Stimulated activated naive CD8-positive, alpha-beta T cell treated with anti-CD3 and anti-CD28 coated beads, Interleukin-15, Interleukin-2, amounts not matched to agents 100 ng/mL and 50 ng/mL, for 24 hours (primary cell): ENCODE data around the gene ZNF385D.

Experiments
- H3K27ac Mint-ChIP-seq: one replicate; pipeline ENCODE4 v1.8.0; 2021; ENCODE audit warnings: mild to moderate bottlenecking, mixed read lengths
- H3K27me3 Mint-ChIP-seq: one replicate; pipeline ENCODE4 v1.8.0; 2021; ENCODE audit warnings: mixed read lengths
- H3K36me3 Mint-ChIP-seq: one replicate; pipeline ENCODE4 v1.8.0; 2021; ENCODE audit warnings: low read depth, mixed read lengths
- H3K4me1 Mint-ChIP-seq: one replicate; pipeline ENCODE4 v1.8.0; 2021; ENCODE audit warnings: low read depth, mixed read lengths
- H3K4me3 Mint-ChIP-seq: one replicate; pipeline ENCODE4 v1.8.0; 2021; ENCODE audit warnings: mild to moderate bottlenecking, mixed read lengths
- H3K9me3 Mint-ChIP-seq: one replicate; pipeline ENCODE4 v1.8.0; 2021; ENCODE audit warnings: mixed read lengths

Gene ZNF385D

DNA sequence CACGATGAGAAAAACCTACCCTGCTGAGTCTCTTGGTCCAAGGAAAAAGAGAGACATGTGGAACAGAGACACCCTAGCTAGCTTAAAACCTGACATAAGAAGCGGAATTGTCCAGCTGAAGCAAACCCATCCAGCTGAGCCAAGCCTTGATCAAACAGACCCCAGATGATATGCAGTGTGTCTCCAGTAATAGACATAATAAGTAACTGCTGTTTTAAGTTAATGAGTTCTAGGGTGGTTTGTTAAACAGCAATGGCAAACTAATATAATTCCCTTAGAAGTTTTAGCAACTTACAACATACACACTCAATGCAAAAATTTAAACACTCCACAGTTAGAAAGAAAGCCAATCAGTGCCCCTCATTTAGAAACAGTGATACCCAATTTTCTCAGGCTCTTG is 26.8 kb upstream of the ZNF385D start:
- Mint-ChIP-seq H3K9me3 (peaks cover 1% of the 10 kb centered on the region), H3K4me3 (no peak overlapping the region)

DNA sequence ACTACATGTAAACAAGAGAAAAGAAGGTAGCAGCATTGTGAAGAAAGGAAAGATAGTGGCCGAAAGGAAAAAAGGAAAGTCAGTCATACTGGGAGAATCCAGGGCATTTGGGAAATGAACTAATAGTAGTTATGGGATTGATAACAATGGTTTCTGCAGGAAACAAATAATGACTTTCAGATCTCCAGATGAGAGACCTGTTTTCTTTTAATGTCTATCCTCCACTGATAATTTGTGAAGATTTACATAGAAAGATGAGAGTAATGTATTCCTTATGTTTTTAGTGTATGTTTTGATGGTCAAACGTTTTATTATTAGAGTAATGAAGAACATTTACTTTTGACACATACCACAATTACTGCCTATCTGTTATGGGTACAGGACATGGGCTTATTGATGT is 15.0 kb upstream of the ZNF385D start:
- no peaks in the 10 kb centered on the region for H3K36me3 Mint-ChIP-seq
- peaks cover 11% of the 10 kb centered on the region for H3K9me3 Mint-ChIP-seq
- H3K4me3 Mint-ChIP-seq: no peak overlapping the region
- no peak overlapping the region for H3K27ac Mint-ChIP-seq
- H3K4me1 Mint-ChIP-seq: no peaks in the 10 kb centered on the region
- H3K27me3 Mint-ChIP-seq: no peaks in the 10 kb centered on the region

More for the DNA sequence above, 26.8 kb upstream of the ZNF385D start:
- Mint-ChIP-seq H3K27ac (no peak overlapping the region), H3K4me1 (no peaks in the 10 kb centered on the region), H3K36me3 (no peaks in the 10 kb centered on the region), H3K27me3 (no peaks in the 10 kb centered on the region)

DNA sequence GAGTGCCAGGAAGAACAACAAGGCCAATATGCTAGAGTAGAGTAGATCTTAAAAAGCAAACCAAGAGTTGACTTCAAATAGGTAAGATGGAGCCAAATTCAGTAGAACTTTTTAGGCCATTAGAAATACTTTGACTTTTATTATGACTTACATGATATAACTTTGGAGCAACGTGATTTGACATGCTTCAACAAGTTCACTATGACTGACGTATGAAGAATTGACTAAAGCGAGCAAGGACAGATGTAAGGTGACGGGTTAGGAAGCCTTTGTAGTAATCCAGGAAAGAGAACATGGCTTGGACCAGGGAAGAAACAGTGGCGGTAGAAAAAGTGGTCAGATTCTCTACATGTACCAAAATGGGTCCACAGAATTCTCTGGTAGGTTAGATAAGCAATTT is 4.9 kb upstream of the ZNF385D start:
- Mint-ChIP-seq H3K9me3 (peaks cover 11% of the 10 kb centered on the region), H3K36me3 (no peaks in the 10 kb centered on the region), H3K27me3 (no peaks in the 10 kb centered on the region), H3K27ac (no peak overlapping the region), H3K4me1 (no peaks in the 10 kb centered on the region), H3K4me3 (no peak overlapping the region)

DNA sequence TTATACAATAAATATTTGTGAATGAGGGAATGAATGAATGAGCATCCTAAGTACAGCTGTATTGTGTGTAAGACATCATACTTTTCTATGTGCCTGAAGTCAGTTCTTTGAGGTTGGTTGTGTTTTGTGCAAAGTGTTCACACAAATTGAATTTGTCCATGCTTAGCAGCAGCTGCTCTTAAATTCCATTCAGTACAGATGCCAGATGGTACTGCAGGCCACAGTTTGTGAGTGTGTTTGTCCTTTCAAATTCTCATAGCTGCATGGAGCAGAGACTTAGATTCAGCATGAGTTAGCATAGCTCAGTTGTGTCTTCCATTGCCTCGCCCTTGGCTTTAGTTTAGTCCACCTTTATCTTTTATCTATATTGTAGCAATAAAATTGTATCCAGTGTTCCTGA is 3.8 kb upstream of the ZNF385D start:
- H3K9me3 Mint-ChIP-seq: peaks cover 8% of the 10 kb centered on the region
- no peaks in the 10 kb centered on the region for H3K27me3 Mint-ChIP-seq
- no peaks in the 10 kb centered on the region for H3K36me3 Mint-ChIP-seq
- H3K4me3 Mint-ChIP-seq: no peak overlapping the region
- no peak overlapping the region for H3K27ac Mint-ChIP-seq
- H3K4me1 Mint-ChIP-seq: no peaks in the 10 kb centered on the region

DNA sequence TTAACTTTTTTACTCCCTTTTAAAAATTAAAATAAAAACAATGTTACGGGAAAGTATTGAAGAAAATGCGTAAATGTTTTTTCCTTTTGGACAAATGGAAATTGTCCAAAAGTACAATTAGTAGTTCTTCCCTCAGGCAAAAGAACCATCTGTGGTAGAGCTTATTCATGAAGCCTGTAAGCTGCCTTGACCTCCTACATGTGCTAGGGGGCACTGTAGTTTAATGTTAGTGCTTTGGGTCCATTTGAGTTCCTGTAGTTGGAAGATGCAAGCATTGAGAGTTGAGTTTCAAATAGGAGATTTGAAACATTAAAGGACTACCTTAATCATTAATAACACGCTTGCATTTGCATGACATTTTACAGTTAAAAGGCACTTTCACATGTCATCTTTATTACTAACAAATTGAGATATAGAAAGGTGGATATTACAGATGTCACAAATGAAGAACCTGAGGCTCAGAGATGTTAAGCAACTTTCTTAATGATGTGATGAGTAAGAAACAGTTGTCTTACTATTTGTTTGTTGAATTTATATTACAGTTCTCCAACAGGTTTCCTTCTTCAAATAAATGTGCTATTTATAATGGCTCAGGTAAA is 1.8 kb upstream of the ZNF385D start:
- Mint-ChIP-seq H3K36me3 (no peaks in the 10 kb centered on the region), H3K4me3 (no peak overlapping the region), H3K4me1 (no peaks in the 10 kb centered on the region), H3K27ac (no peak overlapping the region), H3K9me3 (peaks cover 7% of the 10 kb centered on the region), H3K27me3 (no peaks in the 10 kb centered on the region)

DNA sequence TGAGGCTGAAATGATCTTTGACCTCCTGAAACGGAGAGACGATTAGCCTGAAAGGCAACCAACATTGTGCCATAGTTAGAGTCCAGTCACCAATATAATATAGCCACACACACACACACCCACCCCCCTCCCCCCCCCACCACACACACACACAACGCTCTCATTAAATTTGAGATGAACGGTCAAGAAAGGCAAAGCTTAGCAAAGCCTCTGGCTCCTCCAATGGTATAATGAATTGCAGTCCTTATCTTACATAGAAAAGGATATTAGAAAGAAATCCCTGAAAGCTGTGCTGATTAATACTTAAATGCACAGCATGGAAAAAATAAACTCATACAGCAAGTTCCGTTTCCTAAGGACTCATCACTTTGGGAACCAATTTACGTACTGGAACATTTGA is 876 bp upstream of the ZNF385D start:
- Mint-ChIP-seq H3K36me3 (no peaks in the 10 kb centered on the region), H3K4me1 (no peaks in the 10 kb centered on the region), H3K27ac (no peak overlapping the region), H3K27me3 (no peaks in the 10 kb centered on the region), H3K9me3 (peaks cover 7% of the 10 kb centered on the region), H3K4me3 (no peak overlapping the region)

DNA sequence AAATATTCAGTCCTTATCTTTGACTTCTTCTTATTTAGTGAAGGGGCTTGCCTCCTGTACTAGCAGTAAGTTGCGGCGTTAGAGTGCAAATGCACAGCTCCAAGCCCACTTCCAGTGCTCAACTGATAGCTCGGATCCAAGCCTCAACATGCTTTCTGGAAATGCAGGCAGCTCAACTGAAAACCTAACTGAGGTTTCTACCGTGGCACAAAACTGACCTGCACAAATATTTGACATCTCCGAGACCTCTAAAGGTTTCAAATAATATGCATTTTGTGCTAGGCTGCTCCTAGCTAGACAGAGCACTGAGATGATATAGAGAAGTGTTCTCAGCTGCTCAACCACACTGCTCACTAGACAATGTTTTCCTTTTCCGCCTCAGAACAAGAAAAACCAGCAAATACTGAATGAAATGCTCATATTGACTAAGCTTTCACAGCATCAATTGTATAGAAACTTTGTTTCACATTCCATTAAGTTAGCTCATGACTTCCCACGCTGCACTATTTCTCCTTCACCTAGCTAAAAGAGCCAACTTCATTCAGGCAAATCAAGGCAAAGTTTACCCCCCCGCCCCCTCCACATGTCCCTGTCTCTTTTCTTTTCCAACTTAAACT is 822 bp downstream of the ZNF385D start:
- no peak overlapping the region for H3K4me3 Mint-ChIP-seq
- H3K4me1 Mint-ChIP-seq: no peaks in the 10 kb centered on the region
- no peaks in the 10 kb centered on the region for H3K36me3 Mint-ChIP-seq
- H3K27me3 Mint-ChIP-seq: no peaks in the 10 kb centered on the region
- peaks cover 3% of the 10 kb centered on the region for H3K9me3 Mint-ChIP-seq
- no peak overlapping the region for H3K27ac Mint-ChIP-seq

DNA sequence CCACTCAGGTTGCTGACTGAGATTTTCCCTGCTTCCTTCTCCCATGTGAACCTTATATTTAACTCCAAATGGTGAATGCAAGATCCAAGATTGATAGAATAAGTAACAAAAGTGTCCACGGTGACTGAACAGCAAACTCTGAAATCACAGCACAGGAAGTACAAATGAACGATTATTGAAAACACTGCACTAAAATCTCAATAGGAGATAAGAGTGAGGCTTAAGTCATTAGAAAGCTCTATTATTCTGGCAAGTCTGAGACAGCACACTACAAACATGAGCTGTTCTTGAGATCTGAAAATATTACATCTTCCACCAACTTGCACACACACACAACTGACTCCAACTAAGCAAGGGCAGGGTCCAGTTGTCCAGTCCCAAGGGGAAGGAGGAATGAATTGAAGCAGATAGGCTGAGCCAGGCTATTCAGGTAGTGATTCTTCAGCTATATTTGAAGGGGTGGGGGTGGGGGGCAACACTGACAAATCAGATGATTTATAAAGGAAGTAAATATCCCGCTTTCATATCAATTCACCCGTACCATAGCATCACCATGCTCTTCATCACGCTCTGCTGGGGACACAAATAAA is 2.9 kb downstream of the ZNF385D start:
- Mint-ChIP-seq H3K27ac (no peak overlapping the region), H3K9me3 (no peaks in the 10 kb centered on the region), H3K4me3 (no peak overlapping the region), H3K36me3 (no peaks in the 10 kb centered on the region), H3K4me1 (no peaks in the 10 kb centered on the region), H3K27me3 (no peaks in the 10 kb centered on the region)

DNA sequence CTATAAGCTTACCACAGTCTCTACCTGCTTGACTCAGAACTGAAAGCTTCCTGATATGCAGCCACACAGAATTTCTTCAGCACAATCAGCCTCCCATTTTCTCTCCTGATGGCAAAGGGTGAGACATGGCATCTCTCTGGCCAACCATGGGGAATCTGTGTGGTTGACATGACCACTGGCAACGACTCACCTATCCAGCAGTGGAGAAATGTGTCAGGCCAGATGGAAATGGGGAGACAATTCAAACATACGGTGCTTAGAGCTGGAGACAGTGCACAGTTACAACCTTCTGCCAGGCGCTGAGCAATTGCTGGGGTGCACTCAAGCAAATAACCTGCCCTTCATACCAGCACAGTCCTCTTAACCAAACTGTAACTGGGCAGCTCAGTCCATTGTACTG is 3.6 kb downstream of the ZNF385D start:
- Mint-ChIP-seq H3K36me3 (no peaks in the 10 kb centered on the region), H3K4me3 (no peak overlapping the region), H3K27me3 (no peaks in the 10 kb centered on the region), H3K27ac (no peak overlapping the region), H3K4me1 (no peaks in the 10 kb centered on the region), H3K9me3 (peaks cover under 1% of the 10 kb centered on the region)

DNA sequence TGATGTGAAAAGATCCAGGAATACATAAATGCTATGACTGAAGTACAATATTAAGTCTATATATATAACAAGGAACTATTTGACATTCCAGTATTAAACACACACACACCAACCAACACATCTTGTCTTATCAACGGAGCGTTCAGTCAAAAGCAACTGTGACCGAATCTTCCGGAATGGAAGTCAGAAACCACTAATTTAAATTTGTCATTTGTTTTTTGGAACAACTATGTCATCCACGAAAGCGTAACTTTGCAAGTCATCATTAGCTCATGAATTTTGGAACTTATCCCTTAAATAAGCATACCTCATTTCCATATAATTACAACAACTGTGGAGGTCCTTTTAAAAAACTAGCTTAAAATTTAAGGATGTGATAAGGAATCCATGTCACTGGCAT is 5.0 kb downstream of the ZNF385D start:
- H3K27me3 Mint-ChIP-seq: no peaks in the 10 kb centered on the region
- peaks cover 12% of the 10 kb centered on the region for H3K9me3 Mint-ChIP-seq
- no peaks in the 10 kb centered on the region for H3K36me3 Mint-ChIP-seq
- no peaks in the 10 kb centered on the region for H3K4me1 Mint-ChIP-seq
- no peak overlapping the region for H3K4me3 Mint-ChIP-seq
- no peak overlapping the region for H3K27ac Mint-ChIP-seq

DNA sequence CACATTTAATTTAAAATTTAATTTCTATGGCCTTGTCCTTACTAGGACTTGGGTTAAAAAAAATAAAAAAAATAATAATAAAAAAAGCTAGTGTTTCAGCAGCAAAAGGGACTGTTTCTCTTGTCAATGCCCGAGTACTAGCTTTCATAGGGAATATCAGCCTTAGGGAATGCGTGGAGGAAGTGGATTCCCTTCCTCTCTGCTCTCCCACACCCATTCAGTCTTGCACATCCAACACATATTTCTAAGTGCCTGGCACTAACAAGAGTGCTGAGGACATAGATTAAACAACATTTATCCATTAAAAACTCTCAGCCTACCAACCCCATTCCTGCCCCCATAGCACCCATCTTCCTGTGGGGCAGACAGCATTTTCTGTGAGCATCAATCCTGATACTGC is 6.2 kb downstream of the ZNF385D start:
- Mint-ChIP-seq H3K27me3 (no peaks in the 10 kb centered on the region), H3K4me1 (no peaks in the 10 kb centered on the region), H3K36me3 (no peaks in the 10 kb centered on the region), H3K4me3 (no peak overlapping the region), H3K27ac (no peak overlapping the region), H3K9me3 (peaks cover 12% of the 10 kb centered on the region)

DNA sequence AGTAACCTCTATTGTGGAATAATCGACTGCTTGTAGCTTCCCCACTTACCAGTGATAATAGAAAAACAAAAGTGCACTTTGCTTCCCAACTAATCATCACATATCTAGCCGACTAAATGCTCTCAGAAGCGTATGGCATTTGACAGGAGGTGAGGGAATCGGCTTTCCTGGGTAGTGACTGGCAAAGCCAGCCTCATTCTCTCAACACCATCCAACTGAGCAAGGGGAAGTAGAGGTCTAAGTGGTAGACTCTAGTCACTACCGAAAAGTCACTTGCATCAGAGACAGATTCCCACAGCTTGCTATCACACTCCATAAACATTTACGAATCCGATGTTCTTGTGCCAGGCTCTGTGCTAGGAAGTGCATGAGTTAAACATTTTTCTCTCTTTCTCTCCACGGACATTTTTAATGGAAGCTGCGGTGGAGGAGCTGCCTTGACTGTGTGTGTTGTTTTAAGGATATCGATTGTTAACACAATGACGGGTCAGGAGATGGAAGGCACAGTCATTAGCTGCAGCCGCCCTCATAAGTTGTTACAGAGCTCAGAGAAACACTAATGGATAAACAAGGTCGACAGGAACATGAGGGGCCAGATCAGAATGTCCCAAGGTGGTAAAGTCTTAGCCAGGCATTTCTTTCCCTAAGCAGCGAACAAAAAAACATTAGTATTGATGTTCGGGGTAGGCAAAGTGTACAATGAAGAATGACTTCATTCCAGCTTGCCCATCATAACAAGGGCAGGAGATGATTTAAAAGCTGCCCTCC is 11.9 kb downstream of the ZNF385D start:
- no peaks in the 10 kb centered on the region for H3K36me3 Mint-ChIP-seq
- no peaks in the 10 kb centered on the region for H3K4me1 Mint-ChIP-seq
- H3K9me3 Mint-ChIP-seq: peaks cover 26% of the 10 kb centered on the region
- H3K27me3 Mint-ChIP-seq: no peaks in the 10 kb centered on the region
- no peak overlapping the region for H3K27ac Mint-ChIP-seq
- no peak overlapping the region for H3K4me3 Mint-ChIP-seq

DNA sequence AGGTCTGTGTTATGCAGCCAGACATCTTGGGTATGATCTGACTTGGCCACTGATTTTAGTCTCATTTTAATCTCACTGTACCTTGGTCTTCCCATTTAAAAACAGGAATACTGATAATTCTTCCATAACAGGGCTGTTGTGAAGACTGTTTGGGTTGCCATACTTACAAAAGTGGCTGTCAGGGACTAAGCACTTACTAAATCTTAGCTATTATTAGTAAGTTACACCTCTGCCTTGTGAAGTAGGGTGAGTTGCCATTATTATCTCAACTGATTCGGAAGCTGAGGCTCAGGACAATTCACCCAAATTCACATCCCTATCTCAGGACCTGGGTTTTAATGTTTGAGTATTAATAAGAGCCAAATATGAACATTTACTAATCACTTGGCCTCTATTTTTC is 12.7 kb downstream of the ZNF385D start:
- H3K4me3 Mint-ChIP-seq: no peak overlapping the region
- no peaks in the 10 kb centered on the region for H3K27me3 Mint-ChIP-seq
- H3K36me3 Mint-ChIP-seq: no peaks in the 10 kb centered on the region
- H3K9me3 Mint-ChIP-seq: peaks cover 26% of the 10 kb centered on the region
- H3K27ac Mint-ChIP-seq: no peak overlapping the region
- no peaks in the 10 kb centered on the region for H3K4me1 Mint-ChIP-seq

DNA sequence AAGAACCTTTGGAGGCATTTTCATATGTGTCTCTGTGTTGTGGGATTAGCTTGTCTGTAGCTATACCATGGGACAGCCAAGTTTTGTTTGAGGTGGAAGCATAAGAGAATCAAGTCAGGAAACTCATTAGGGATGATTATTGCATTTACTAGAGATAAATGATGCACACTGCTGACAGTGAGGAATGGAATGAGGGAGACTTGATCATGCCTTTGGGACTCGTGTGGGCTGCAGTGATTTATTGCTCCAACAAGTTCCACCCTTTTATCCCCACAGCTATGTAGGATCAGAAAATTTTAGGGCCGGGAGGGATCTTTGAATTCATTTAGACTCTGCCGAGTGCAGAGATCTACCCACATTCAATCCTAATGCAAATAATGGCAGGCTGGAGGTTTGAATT is 16.3 kb downstream of the ZNF385D start:
- Mint-ChIP-seq H3K4me1 (no peaks in the 10 kb centered on the region), H3K27ac (no peak overlapping the region), H3K4me3 (no peak overlapping the region), H3K9me3 (peaks cover 26% of the 10 kb centered on the region), H3K27me3 (no peaks in the 10 kb centered on the region), H3K36me3 (no peaks in the 10 kb centered on the region)

DNA sequence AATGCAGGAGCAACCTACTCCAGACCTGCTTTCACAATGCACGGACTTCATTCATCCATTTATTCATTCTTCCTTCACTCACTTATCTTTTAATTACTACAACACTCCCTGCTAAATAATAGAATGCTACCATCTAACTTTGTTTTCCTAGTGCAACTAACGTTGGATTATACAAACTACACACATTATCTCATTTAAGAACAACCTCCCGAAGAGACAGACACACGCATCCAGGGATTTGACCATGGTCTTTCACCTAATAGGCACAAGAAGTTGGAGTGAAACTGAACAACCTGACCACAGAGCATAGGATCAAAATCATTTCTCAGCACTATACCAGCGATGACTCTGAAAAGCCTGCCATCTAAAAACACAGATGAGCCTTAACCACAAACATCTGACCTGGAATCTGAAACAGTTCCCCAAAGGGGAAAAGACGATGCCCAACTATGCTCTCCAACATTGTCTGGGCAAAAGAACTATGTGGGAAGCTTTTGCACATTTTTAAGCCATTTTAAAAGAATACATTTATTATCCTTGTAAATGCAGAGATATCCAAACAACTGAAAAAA is 21.0 kb downstream of the ZNF385D start:
- Mint-ChIP-seq H3K4me1 (no peaks in the 10 kb centered on the region), H3K4me3 (no peak overlapping the region), H3K27ac (no peak overlapping the region), H3K27me3 (no peaks in the 10 kb centered on the region), H3K36me3 (no peaks in the 10 kb centered on the region), H3K9me3 (peaks cover 29% of the 10 kb centered on the region)
